GM12875 (cell line): ENCODE measurements around the gene SERPINB8.
"Not testable (repeated sequence)": the region's sequence is repeated elsewhere in the genome, so short reads cannot be mapped to it uniquely, and the experiment has no call there.

Source experiments
- H3K4me3 ChIP-seq: one replicate; pipeline ENCODE4 v1.5.1; 2011; ENCODE audit warnings: low read depth, low read length, control low read depth
- TF ChIP-seq, protein P1 (sequence below): IDR thresholded peaks from 2 replicates; pipeline ENCODE4 v1.5.1; 2011; ENCODE audit warnings: low read depth, mild to moderate bottlenecking, control low read depth, inconsistent platforms, low read length, moderate library complexity, borderline replicate concordance; ENCODE audit not compliant: insufficient read depth

Gene SERPINB8, protein sequence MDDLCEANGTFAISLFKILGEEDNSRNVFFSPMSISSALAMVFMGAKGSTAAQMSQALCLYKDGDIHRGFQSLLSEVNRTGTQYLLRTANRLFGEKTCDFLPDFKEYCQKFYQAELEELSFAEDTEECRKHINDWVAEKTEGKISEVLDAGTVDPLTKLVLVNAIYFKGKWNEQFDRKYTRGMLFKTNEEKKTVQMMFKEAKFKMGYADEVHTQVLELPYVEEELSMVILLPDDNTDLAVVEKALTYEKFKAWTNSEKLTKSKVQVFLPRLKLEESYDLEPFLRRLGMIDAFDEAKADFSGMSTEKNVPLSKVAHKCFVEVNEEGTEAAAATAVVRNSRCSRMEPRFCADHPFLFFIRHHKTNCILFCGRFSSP

DNA sequence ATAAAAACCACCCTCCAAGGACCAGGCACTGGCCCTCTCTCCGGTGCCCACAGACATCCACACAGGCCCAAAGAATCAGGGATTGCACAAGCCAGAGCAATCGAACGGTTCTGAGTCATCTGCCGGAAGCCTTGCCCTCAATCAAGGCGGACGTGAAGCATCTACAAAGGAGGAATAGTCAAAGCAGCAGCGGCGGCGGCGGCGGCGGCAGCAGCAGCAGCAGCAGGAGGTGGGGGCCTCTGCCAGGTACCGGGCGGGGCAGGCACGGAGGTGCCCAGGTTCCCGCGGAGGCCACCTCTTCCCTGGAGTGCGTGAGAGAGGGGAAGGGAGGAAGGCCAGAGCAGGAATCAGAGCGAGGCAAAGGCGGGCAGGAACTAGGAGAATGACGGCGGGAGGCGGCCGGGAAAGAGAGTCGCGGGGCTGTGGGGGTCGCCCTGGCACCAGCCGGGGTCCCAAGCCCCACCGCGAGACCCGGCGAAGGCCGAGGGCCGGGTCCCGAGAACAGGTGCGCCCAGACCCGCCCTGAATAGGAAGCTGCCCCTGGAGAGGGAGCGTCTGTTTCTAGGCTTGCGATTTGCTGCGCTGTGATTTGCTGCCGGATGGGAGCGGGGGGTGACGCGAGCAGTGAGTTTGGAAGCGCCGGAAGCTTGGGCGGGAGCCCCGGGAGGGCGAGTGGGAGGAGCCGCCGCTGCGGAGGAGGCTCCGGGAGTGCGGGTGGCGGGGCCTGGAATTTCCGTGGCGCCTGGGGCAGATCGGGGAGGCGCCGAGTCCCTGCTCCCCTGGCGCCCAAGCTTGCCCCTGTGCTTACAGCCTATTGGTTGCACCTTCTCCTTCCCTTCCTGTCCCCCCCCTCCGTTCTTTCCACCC, at the start of gene SERPINB8:
Gene SERPINB8 (plus strand): TSS at position 140 of the 867 bp plus-strand sequence. CDS start 8,228 bp downstream, outside the sequence.
- H3K4me3 ChIP-seq: peak within 1 kb of the TSS; percentile 92
- TF ChIP-seq, protein P1, sequence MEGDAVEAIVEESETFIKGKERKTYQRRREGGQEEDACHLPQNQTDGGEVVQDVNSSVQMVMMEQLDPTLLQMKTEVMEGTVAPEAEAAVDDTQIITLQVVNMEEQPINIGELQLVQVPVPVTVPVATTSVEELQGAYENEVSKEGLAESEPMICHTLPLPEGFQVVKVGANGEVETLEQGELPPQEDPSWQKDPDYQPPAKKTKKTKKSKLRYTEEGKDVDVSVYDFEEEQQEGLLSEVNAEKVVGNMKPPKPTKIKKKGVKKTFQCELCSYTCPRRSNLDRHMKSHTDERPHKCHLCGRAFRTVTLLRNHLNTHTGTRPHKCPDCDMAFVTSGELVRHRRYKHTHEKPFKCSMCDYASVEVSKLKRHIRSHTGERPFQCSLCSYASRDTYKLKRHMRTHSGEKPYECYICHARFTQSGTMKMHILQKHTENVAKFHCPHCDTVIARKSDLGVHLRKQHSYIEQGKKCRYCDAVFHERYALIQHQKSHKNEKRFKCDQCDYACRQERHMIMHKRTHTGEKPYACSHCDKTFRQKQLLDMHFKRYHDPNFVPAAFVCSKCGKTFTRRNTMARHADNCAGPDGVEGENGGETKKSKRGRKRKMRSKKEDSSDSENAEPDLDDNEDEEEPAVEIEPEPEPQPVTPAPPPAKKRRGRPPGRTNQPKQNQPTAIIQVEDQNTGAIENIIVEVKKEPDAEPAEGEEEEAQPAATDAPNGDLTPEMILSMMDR: no peak

DNA sequence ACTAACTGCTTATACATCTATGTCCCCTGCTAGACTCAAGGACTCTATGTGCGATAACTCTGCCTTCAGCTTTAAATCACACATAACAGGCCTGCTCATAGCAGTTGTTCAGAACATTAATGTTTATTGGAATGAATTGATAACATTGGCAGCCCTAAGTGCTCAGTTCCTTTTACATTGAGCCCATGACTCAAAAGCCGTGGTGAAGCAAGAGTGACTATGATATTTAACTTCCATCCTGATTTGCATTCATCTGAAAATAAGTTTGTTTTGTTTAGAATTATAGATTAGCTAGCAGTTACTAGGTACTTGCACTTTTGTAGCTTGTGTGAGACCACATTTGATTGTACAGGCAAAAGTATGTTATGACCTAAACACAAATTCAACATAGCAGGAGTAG, 47.8 kb upstream of the SERPINB8 start:
- no peak overlapping the region for H3K4me3 ChIP-seq
- TF ChIP-seq, protein P1: no peak

DNA sequence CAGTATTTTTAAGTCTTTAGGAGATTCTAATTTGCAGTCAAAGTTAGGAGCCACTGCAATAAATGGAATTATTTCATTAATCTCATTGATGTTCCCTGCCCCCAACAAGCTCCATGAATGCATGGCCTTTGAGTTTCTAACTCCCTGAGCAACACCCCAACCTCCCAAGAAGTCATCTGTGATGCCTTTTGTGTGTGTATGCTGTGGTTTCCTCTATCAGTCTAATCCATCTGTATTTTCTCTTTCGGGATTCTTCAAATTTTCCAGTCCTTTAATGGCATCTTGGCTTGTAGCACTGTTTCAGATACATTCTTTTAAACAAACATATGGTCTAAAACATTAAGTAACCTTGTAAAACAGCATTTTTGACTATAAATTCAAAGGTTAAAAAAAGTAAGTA, 45.3 kb upstream of the SERPINB8 start:
- H3K4me3 ChIP-seq: no peak overlapping the region
- TF ChIP-seq, protein P1: no peak

DNA sequence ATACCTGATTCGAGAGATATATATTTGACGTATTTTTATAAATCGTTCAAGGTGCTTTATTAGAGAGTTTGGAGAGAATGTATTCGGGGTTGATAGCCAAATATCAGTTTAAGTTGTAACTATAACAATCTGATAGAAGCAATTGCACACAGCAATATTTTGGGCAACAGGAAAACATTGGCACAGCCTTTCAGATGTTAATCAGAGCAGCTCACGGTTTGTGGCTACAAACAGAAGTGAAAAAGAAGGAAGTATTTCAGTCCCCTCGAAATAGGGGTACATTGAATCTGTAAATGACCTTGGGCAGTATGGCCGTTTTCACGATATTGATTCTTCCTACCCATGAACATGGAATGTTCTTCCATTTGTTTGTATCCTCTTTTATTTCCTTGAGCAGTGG, 41.5 kb upstream of the SERPINB8 start:
- H3K4me3 ChIP-seq: no peak overlapping the region
- TF ChIP-seq, protein P1: no peak

DNA sequence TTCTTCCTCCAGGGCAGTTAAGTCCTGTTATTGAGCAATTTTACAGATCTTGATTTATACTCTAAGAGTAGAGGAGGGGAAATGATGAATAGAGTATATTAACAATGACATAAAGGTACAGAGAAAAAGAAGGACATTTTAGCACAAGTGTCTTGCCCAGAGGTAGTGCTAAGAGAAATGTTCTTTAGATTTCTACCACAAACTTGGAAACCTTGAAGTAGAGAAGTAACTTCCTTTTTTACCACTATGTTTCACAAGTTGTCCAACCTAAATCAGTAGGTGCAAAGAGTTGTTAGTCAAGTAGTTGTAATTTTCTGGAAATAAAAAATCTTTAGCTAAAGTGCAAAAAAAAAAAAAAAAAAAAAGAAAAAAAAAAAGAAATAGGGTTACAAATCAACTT, 40.5 kb upstream of the SERPINB8 start:
- not testable (repeated sequence) for H3K4me3 ChIP-seq

DNA sequence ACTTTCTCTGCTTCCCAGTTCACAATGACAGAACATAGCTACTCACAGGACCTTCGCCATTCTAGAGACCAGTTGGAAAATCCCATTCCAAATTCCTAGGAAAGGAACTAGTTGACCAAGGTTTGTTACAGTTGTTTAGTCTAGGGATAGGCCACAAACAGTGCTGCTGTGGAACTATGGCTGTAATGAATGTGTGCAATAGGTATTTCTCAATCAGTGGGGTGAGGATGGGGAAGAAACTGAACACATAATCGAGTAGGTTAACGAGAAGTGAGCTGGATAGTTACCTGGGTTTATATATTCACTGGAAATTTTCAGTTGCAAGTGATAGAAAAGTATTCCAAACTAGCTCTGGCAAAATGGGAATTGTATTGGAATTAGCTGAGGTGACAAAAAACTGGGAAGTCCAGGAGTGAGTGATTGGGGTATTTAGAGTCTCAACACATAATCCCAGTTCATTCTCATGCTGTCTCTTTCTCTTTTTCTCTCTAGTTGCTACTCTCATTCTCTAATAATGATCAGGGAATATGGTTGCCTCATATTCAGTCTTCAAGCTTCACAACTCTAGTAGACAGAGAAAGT, 39.0 kb upstream of the SERPINB8 start:
- no peak overlapping the region for H3K4me3 ChIP-seq
- TF ChIP-seq, protein P1: no peak

DNA sequence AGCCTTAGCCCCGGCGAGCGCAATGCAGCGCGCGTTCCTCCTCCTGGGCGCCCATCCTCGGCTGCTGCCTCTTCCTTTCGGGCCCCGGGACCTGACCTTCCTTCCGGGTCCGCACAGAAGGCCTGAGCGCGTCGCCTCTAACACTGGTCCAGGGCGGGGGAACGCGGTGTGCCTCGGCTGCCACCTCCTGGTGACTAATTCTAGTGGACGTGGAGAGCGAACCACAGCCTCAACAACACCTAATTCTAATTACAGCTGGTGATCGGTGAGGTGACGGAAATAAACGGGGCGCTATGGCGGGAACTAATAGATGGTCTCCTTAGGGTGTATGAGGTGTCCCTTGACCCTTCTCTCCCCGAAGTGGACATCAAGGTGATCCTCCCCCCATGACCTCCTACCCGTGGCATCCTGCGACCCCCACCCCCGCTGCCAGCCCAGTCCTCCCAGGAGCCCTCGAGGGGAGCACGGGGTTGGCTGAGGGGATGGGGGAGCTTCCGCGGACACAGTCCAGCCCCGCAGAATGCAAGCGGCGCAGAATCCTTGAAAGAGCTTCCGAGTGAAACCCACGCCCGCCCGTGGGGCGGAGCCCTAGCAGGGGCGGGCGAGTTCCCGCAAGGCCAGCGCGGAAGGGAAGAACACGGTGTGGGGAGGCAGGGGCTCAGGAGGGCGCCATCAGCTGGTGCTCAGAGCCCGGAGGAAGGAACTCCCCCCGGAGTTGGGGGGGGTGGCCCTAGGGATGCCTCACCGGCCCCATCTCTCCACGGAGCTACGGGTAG, 33.5 kb upstream of the SERPINB8 start:
- TF ChIP-seq, protein P1: peak; percentile 76
- peak overlapping the region; percentile 65 for H3K4me3 ChIP-seq
